Hepatocyte (in vitro differentiated cells): ENCODE measurements around the gene RUFY2.

Experiments used
- EZH2 ChIP-seq: fragments of 200-600 bp; sonication (generic); IDR thresholded peaks from 2 replicates; pipeline ENCODE4 v1.6.1; 2016; ENCODE audit warnings: antibody characterized with exemption, mild to moderate bottlenecking, borderline replicate concordance
- TF ChIP-seq, protein P1 (sequence below): fragments of 200-600 bp; sonication (generic); IDR thresholded peaks from 2 replicates; pipeline ENCODE4 v1.5.1; 2016; ENCODE audit warnings: antibody characterized with exemption, mild to moderate bottlenecking; ENCODE audit not compliant: poor library complexity

DNA sequence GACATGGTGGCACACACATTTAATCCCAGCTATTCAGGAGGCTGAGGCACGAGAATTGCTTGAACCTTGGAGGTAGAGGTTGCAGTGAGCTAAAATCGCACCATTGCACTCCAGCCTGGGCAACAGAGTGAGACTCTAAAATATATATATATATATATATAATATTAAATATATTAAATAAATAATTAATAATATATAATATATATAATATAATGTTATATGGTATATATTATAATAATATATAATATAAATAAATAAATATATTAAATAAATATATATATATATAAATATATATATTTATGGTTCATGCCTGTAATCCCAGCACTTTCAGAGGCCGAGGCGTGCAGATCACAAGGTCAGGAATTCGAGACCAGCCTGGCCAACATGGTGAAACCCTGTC is 40.5 kb downstream of the RUFY2 start:
- no peak for TF ChIP-seq EZH2
- TF ChIP-seq, protein P1, sequence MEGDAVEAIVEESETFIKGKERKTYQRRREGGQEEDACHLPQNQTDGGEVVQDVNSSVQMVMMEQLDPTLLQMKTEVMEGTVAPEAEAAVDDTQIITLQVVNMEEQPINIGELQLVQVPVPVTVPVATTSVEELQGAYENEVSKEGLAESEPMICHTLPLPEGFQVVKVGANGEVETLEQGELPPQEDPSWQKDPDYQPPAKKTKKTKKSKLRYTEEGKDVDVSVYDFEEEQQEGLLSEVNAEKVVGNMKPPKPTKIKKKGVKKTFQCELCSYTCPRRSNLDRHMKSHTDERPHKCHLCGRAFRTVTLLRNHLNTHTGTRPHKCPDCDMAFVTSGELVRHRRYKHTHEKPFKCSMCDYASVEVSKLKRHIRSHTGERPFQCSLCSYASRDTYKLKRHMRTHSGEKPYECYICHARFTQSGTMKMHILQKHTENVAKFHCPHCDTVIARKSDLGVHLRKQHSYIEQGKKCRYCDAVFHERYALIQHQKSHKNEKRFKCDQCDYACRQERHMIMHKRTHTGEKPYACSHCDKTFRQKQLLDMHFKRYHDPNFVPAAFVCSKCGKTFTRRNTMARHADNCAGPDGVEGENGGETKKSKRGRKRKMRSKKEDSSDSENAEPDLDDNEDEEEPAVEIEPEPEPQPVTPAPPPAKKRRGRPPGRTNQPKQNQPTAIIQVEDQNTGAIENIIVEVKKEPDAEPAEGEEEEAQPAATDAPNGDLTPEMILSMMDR, result no peak
